Activated T-cell treated with anti-CD3 and anti-CD28 coated beads, Interleukin-2, amount 50 U/mL, for 48 hours (primary cell): ENCODE measurements around the gene PCDHGA11.
"Not testable (repeated sequence)": the region's sequence is repeated elsewhere in the genome, so short reads cannot be mapped to it uniquely, and the experiment has no call there.

Experiments
- DNase-seq, 2 experiments: peaks; one replicate each; pipeline ENCODE4 v3.0.0-alpha.2; 2020

Gene PCDHGA11

GRCh38 chr5:141432726-141433125 is 11.9 kb downstream of the PCDHGA11 start:
- not testable (repeated sequence) for DNase-seq

- no peak for DNase-seq
Measured at GRCh38 chr5:141434006-141434405, 13.2 kb downstream of the PCDHGA11 start.

- no peak for DNase-seq
Measured at GRCh38 chr5:141437221-141437620, 16.4 kb downstream of the PCDHGA11 start.

GRCh38 chr5:141439411-141440141 is 18.7 kb downstream of the PCDHGA11 start:
- no peak for DNase-seq

GRCh38 chr5:141440341-141440740 is 19.5 kb downstream of the PCDHGA11 start:
- DNase-seq, result no peak

GRCh38 chr5:141441571-141442170 is 20.8 kb downstream of the PCDHGA11 start:
- no peak for DNase-seq

- DNase-seq, result no peak
Measured at GRCh38 chr5:141465351-141465750, 44.5 kb downstream of the PCDHGA11 start.
